Duodenal mucosa (tissue), 2 donors: Measurements from ENCODE around the gene SPTSSB.

Experiments used
- H3K27ac ChIP-seq: one replicate; pipeline ENCODE4 v1.7.0; 2013; ENCODE audit warnings: low read depth, low read length
- H3K27me3 ChIP-seq, 2 donors: one replicate each; pipeline ENCODE4 v1.7.0; 2013; ENCODE audit warnings: low read length in 2 of 2, control low read depth in 1 of 2; ENCODE audit not compliant: insufficient read depth in 2 of 2, control insufficient read depth in 1 of 2
- H3K36me3 ChIP-seq, 2 donors: one replicate each; pipeline ENCODE4 v1.7.0; 2013; ENCODE audit warnings: low read length in 2 of 2, control low read depth in 1 of 2; ENCODE audit not compliant: insufficient read depth in 2 of 2, control insufficient read depth in 1 of 2
- H3K4me1 ChIP-seq, 2 donors: one replicate each; pipeline ENCODE4 v1.7.0; 2013; ENCODE audit warnings: low read length in 2 of 2, control low read depth in 1 of 2; ENCODE audit not compliant: insufficient read depth in 2 of 2, control insufficient read depth in 1 of 2
- H3K4me3 ChIP-seq, 2 donors: one replicate each; pipeline ENCODE4 v1.7.0; 2013; ENCODE audit warnings: low read length in 2 of 2, low read depth in 1 of 2
- H3K9ac ChIP-seq, 2 donors: one replicate each; pipeline ENCODE4 v1.7.0; 2013; ENCODE audit warnings: low read length in 2 of 2, low read depth in 1 of 2
- H3K9me3 ChIP-seq, 2 donors: one replicate each; pipeline ENCODE4 v1.7.0; 2013; ENCODE audit warnings: low read length in 2 of 2, control low read depth in 1 of 2; ENCODE audit not compliant: control insufficient read depth in 1 of 2

SPTSSB gene

GRCh38 chr3:161355508-161355907, 15.8 kb downstream of the SPTSSB start:
- H3K36me3 ChIP-seq = no peaks in the 10 kb centered on the region
- H3K9ac ChIP-seq = no peak overlapping the region
- H3K9me3 ChIP-seq = no peaks in the 10 kb centered on the region
- no peaks in the 10 kb centered on the region for H3K4me1 ChIP-seq
- no peak overlapping the region for H3K4me3 ChIP-seq
- H3K27ac ChIP-seq = no peak overlapping the region
- H3K27me3 ChIP-seq = no peaks in the 10 kb centered on the region

DNA sequence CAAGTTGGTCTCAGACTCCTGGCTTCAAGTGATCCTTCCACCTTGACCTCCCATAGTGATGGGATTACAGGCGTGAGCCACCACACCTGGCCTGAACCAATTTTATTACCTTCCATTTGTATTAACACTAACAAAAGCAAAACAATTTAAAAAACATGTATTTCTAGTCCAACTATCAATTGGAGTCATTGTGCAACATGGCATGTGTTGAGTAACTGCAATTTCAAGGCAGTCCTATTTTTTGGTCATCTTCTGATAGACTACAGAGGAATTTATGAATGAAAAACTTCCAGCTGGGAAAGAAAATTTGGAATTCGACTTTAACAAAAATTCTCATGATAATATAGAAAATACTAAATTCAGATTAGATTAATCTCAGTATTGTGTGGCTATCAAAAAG, 16.8 kb downstream of the SPTSSB start:
- Histone ChIP-seq H3K4me1 (no peaks in the 10 kb centered on the region), H3K27ac (no peak overlapping the region), H3K36me3 (no peaks in the 10 kb centered on the region), H3K4me3 (no peak overlapping the region), H3K9me3 (no peaks in the 10 kb centered on the region), H3K9ac (no peak overlapping the region), H3K27me3 (no peaks in the 10 kb centered on the region)

DNA sequence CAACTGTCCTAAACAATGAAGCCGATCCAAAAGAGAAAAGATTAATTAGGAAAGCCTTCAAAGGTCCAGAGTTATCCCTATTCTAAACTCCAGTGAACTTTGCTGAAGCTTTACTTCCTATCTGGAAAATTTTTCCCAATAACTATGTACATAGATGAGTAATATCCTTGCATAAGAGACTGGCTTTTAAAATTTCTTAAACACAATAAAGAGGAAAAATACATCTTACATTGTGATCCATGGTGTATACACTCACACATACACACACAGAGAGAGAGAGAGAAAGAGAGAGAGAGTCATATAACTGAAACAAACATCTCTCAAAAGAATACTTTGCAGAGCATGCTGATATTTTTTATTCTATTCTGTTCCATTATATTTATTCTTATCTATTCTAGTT, 20.0 kb downstream of the SPTSSB start:
- no peak overlapping the region for H3K27ac ChIP-seq
- H3K36me3 ChIP-seq = no peaks in the 10 kb centered on the region
- no peak overlapping the region for H3K9ac ChIP-seq
- no peaks in the 10 kb centered on the region for H3K9me3 ChIP-seq
- no peak overlapping the region for H3K4me3 ChIP-seq
- H3K27me3 ChIP-seq = no peaks in the 10 kb centered on the region
- H3K4me1 ChIP-seq = no peaks in the 10 kb centered on the region

- no peaks in the 10 kb centered on the region for H3K9me3 ChIP-seq
- H3K4me1 ChIP-seq = no peaks in the 10 kb centered on the region
- no peaks in the 10 kb centered on the region for H3K36me3 ChIP-seq
- no peak overlapping the region for H3K4me3 ChIP-seq
- no peaks in the 10 kb centered on the region for H3K27me3 ChIP-seq
- no peak overlapping the region for H3K9ac ChIP-seq
- H3K27ac ChIP-seq = no peak overlapping the region
Measured at GRCh38 chr3:161350916-161351315, 20.4 kb downstream of the SPTSSB start.

DNA sequence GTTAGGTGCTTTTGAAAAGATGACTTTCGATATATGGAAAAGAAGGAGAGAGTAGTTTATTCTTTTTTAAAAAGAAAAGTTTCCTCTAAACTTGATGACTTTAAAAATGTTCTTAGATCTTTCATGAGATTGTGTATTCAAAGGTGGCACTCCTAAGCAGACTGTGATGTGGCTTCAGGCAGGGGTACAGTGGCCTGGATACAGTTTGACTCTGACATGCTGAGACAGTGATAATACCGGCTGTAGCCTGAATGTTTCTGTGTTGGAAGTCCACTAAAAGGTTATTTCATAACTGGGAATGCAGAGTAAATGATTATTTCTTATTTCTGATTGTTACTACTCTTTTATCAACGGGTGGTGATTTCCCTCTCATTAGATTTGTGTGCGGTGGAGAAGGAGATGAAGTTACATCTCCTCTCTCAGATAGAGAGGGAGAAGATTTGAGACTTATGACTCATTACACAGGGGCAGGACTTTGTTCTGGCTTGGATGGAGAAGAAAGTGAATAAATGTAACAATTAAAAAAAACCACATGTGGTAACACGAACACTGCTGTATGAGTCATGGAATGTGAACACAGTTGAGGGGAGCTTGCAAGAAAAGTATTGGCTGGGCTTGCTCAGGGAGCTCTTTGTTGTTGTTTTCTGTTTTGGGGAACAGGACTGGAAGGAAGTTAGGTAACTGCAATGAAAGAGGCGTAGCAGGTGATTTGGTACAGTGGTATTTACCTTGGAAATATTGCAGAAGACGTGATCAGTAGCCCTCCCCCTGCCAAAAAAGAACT, 21.6 kb downstream of the SPTSSB start:
- no peaks in the 10 kb centered on the region for H3K4me1 ChIP-seq
- no peaks in the 10 kb centered on the region for H3K9me3 ChIP-seq
- no peaks in the 10 kb centered on the region for H3K27me3 ChIP-seq
- H3K4me3 ChIP-seq = no peak overlapping the region
- H3K27ac ChIP-seq = no peak overlapping the region
- H3K36me3 ChIP-seq = no peaks in the 10 kb centered on the region
- H3K9ac ChIP-seq = no peak overlapping the region

DNA sequence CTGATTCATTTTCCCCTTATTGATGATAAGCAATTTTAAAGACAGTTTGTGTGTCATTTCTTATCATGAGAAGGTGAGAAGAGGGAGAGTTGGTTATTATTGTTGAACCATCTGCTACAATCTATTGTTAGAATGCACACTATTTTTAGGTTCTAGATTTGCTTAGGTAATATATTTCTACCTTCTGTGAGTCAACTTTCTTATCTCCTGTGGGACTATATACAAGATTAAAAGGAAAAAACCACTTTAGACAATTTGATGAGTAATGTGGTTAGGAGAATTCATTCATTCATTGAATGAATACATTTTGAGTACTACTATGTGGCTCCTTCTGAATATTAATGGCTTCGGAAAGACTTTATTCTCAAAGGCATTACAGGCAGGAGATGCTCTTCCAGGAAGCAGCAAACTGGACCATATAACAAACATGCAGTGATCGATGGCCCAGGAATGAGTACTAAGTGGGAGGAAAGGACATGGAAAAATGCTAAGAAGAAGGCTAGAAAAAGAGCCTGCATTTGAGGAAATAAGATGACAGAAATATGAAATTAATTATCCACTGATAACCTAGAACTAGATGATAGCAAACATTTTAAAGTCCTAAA, 22.4 kb downstream of the SPTSSB start:
- H3K27ac ChIP-seq = no peak overlapping the region
- H3K4me3 ChIP-seq = no peak overlapping the region
- H3K9me3 ChIP-seq = no peaks in the 10 kb centered on the region
- no peaks in the 10 kb centered on the region for H3K27me3 ChIP-seq
- no peaks in the 10 kb centered on the region for H3K4me1 ChIP-seq
- H3K9ac ChIP-seq = no peak overlapping the region
- no peaks in the 10 kb centered on the region for H3K36me3 ChIP-seq

- Histone ChIP-seq H3K9me3 (no peaks in the 10 kb centered on the region), H3K4me3 (no peak overlapping the region), H3K27ac (no peak overlapping the region), H3K27me3 (no peaks in the 10 kb centered on the region), H3K9ac (no peak overlapping the region), H3K4me1 (no peaks in the 10 kb centered on the region), H3K36me3 (no peaks in the 10 kb centered on the region)
Measured at GRCh38 chr3:161347726-161348125, 23.6 kb downstream of the SPTSSB start.

- Histone ChIP-seq H3K4me1 (no peaks in the 10 kb centered on the region), H3K27me3 (no peaks in the 10 kb centered on the region), H3K9me3 (no peaks in the 10 kb centered on the region), H3K9ac (no peak overlapping the region), H3K4me3 (no peak overlapping the region), H3K27ac (no peak overlapping the region), H3K36me3 (no peaks in the 10 kb centered on the region)
Measured at GRCh38 chr3:161345023-161345422, 26.3 kb downstream of the SPTSSB start.

GRCh38 chr3:161343986-161344385, 27.3 kb downstream of the SPTSSB start:
- no peak overlapping the region for H3K27ac ChIP-seq
- H3K36me3 ChIP-seq = no peaks in the 10 kb centered on the region
- H3K27me3 ChIP-seq = no peaks in the 10 kb centered on the region
- H3K4me1 ChIP-seq = no peaks in the 10 kb centered on the region
- H3K4me3 ChIP-seq = no peak overlapping the region
- no peak overlapping the region for H3K9ac ChIP-seq
- H3K9me3 ChIP-seq = no peaks in the 10 kb centered on the region

DNA sequence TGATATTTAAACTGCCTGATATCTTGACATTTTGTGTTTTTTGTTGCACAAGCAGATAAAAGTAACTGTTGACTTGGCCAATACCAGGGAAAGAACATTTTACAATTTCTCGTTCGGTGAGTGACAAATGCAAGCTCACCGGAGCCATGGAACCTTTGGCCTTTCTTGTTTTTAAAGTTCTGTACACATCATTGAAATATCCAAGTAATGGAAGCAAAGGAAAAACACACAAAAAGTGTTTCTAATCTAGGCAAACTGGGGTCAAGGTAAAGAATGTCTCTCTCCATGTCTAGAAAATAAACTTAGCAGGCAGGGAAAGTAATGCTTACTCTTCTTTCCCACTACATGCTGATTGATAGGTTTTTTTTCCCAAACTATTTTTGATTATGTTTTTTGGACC, 27.8 kb downstream of the SPTSSB start:
- no peaks in the 10 kb centered on the region for H3K27me3 ChIP-seq

More for the DNA sequence above, 27.8 kb downstream of the SPTSSB start:
- Histone ChIP-seq H3K4me3 (no peak overlapping the region), H3K27ac (no peak overlapping the region), H3K4me1 (no peaks in the 10 kb centered on the region), H3K9ac (no peak overlapping the region), H3K36me3 (no peaks in the 10 kb centered on the region), H3K9me3 (no peaks in the 10 kb centered on the region)
